ENCODE results near the gene JAKMIP2. TPM values are rescaled to one million over a fixed set of nuclear protein-coding genes. Genes with fewer than 3 reads are reported as not detected.

Gene JAKMIP2
- total and polyA plus RNA-seq, 10 of the 15 experiments (the other 5 are each of a cell fraction or from before 2014, with no cell fraction given), result 0.51 to 1.8 (median 0.89) TPM

DNA sequence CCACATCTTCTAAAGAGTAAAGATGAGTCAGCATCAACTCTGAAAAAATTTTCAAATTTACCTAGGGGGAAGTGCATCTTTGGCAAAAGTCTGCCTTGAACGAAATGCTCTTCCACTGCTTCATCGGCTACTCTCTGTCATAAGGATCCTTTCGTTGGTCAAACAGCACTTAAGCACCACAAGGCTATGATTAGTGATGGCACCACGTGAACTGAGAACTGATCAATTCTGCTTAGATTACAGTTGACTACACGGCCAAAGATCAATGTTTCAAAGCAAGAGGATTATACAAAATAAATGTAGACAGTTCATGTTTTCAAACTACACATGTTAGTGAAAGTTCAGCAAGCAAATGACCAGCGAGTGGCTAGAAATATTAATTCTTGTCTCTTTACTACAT, 9.4 kb downstream of the JAKMIP2 start (continued):
- TF ChIP-seq SIN3A (IDR thresholded peaks at IDR 0.05; ENCODE audit: low read depth, low read length), result no peak
- TF ChIP-seq ASH2L (IDR thresholded peaks at IDR 0.05; ENCODE audit: borderline replicate concordance, low read depth), result no peak
- TF ChIP-seq POU2F2 (IDR thresholded peaks at IDR 0.05; ENCODE audit: borderline replicate concordance, low read depth, low read length), result no peak
- no peak for TF ChIP-seq CBFB (IDR thresholded peaks at IDR 0.05; ENCODE audit: low read depth)

DNA sequence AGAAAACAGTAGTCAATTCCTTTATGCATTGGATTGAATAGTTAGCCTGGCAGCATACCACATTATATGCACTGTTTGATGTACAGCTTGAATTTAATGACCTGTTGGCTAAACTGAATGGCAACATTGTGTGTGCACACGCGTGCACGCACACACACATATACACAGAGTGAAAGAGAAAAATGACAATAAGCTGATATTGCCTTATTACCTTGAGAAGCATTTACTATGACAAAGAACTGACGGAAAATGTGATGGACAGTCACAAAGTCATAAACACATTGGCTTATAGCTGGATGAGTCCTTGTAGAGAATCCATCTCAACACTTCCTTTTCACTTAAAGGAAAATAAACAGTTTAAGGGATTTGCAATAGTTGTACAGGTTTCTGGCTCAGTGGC, 15.5 kb downstream of the JAKMIP2 start:
- Histone ChIP-seq H3K27me3 (replicated peaks in 1 of 2; ENCODE audit: control insufficient read depth in 2 of 2, insufficient read depth in 2 of 2, low read length in 1 of 2) (no peaks in the 10 kb centered on the region), H3K4me1 (ENCODE audit: control insufficient read depth, insufficient read depth, low read length) (no peaks in the 10 kb centered on the region), H3K4me3 (no peak overlapping the region), H3K9me3 (replicated peaks; ENCODE audit: control insufficient read depth, insufficient read depth, low read length) (no peaks in the 10 kb centered on the region), H3K9ac (ENCODE audit: control insufficient read depth, insufficient read depth, low read length) (no peak overlapping the region), H3K79me2 (ENCODE audit: control insufficient read depth, insufficient read depth, low read length) (no peaks in the 10 kb centered on the region), H4K20me1 (ENCODE audit: control insufficient read depth, insufficient read depth) (no peaks in the 10 kb centered on the region), H2AFZ (ENCODE audit: control insufficient read depth, low read depth, low read length) (no peak overlapping the region), H3K36me3 (ENCODE audit: control insufficient read depth in 2 of 2, insufficient read depth in 2 of 2, low read length in 1 of 2) (no peaks in the 10 kb centered on the region), H3K27ac (ENCODE audit: control insufficient read depth, insufficient read depth) (no peak overlapping the region), H3K4me2 (ENCODE audit: control insufficient read depth, insufficient read depth) (no peak overlapping the region)
- intact Hi-C loops (cut with micrococcal nuclease; ENCODE audit: unreplicated experiment) (no loop called here), in situ Hi-C loops (cut with MboI) (no loop called here)
- ChIA-PET SMC1A (ENCODE audit: uncharacterized antibody, unreplicated experiment) (no interaction called here), POLR2A (no interaction called here), RAD21 (ENCODE audit: unreplicated experiment) (no interaction called here), CTCF (interaction anchor here (0.6 to 3.0 kb wide), 2 partner anchors 8 to 189 kb away, joined by 4 to 7 read pairs; no protein-coding TSS in a partner anchor)
- ATAC-seq (no peak), DNase-seq (ENCODE audit: low read depth, low spot score) (no peak), FAIRE-seq (no peak)
- WGBS (ENCODE audit: insufficient coverage, insufficient replicate concordance, low lambda C conversion rate, missing lambda C conversion rate), result 54% methylated on average over 4 of the region's 4 CpGs
- no peak for TF ChIP-seq KLF5 (IDR thresholded peaks at IDR 0.05; ENCODE audit: partially characterized antibody)
- TF ChIP-seq DPF2 (IDR thresholded peaks at IDR 0.05), result no peak
- TF ChIP-seq BMI1 (IDR thresholded peaks at IDR 0.05; ENCODE audit: borderline replicate concordance), result no peak
- TF ChIP-seq, protein P1, sequence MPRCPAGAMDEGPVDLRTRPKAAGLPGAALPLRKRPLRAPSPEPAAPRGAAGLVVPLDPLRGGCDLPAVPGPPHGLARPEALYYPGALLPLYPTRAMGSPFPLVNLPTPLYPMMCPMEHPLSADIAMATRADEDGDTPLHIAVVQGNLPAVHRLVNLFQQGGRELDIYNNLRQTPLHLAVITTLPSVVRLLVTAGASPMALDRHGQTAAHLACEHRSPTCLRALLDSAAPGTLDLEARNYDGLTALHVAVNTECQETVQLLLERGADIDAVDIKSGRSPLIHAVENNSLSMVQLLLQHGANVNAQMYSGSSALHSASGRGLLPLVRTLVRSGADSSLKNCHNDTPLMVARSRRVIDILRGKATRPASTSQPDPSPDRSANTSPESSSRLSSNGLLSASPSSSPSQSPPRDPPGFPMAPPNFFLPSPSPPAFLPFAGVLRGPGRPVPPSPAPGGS (IDR thresholded peaks at IDR 0.05; ENCODE audit: borderline replicate concordance, insufficient read depth, low read depth, low read length, poor library complexity, severe bottlenecking), result no peak
- TF ChIP-seq TARDBP (IDR thresholded peaks at IDR 0.05; ENCODE audit: borderline replicate concordance), result no peak
- TF ChIP-seq, protein P2, sequence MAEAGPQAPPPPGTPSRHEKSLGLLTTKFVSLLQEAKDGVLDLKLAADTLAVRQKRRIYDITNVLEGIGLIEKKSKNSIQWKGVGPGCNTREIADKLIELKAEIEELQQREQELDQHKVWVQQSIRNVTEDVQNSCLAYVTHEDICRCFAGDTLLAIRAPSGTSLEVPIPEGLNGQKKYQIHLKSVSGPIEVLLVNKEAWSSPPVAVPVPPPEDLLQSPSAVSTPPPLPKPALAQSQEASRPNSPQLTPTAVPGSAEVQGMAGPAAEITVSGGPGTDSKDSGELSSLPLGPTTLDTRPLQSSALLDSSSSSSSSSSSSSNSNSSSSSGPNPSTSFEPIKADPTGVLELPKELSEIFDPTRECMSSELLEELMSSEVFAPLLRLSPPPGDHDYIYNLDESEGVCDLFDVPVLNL (IDR thresholded peaks at IDR 0.05; ENCODE audit: low read depth, low read length), result no peak
- TF ChIP-seq ZNF384 (IDR thresholded peaks at IDR 0.05; ENCODE audit: borderline replicate concordance, low read depth, low read length), result no peak
- no peak for TF ChIP-seq EZH2 (IDR thresholded peaks at IDR 0.05; ENCODE audit: borderline replicate concordance, control insufficient read depth, low read depth, low read length)
- TF ChIP-seq MYC (IDR thresholded peaks at IDR 0.05; ENCODE audit: insufficient read depth, insufficient read length, insufficient replicate concordance, low read length, severe bottlenecking), result no peak
- no peak for TF ChIP-seq TCF12 (IDR thresholded peaks at IDR 0.05; ENCODE audit: low read depth, low read length)
- TF ChIP-seq BHLHE40 (IDR thresholded peaks at IDR 0.05; ENCODE audit: borderline replicate concordance in 1 of 2, low read depth in 2 of 2, low read length in 1 of 2), result no peak
- no peak for TF ChIP-seq CBX3 (IDR thresholded peaks at IDR 0.05; ENCODE audit: borderline replicate concordance, low read depth)
- no peak for TF ChIP-seq RB1 (IDR thresholded peaks at IDR 0.05; ENCODE audit: borderline replicate concordance)
- TF ChIP-seq CHD1 (IDR thresholded peaks at IDR 0.05; ENCODE audit: low read depth, low read length), result no peak
- TF ChIP-seq RBBP5 (conservative IDR thresholded peaks at IDR 0.05), result no peak
- no TSS peak for BruUV-seq (replicated peaks)

Data from GM12878 (cell line).